Measurements from ENCODE around the gene JAG2. TPM values are rescaled to one million over a fixed set of nuclear protein-coding genes. Genes with fewer than 3 reads are reported as not detected.

The JAG2 gene
- total RNA-seq, 4 donors from 2014 or later: 47.4 to 75.4 (median 67.2) TPM

DNA sequence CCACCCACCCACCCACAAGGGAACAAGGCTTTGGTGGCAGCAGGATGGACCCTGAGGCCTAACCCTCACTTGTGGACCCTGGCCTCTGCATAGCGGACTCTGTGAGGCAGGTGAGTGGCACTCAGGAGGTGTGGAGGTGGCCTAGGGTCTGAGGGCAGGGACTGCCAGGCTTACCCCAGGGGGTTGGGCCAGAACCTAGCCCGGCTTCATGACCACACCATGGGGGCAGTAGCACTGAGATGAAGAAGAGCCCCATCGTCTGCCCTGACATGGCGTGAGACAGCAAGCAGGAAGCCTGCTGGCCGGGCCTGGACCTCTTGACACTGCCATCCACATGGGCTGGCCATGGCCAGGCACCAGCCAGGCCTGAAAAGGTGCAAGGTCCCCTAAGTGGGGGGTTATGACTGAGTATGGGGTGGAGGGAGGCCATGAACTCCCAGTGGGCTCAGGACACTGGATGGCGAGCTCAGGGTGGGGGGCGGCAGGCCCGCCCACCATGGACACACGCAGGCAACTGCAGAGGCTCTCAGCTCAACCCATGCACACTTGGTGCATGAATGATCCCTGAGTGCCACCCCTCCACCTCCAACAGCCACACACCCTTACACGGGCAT lies 29.3 kb downstream of the JAG2 start:
- WGBS: 40% methylated on average over 1 of the region's 10 CpGs
- TF ChIP-seq, protein P1, sequence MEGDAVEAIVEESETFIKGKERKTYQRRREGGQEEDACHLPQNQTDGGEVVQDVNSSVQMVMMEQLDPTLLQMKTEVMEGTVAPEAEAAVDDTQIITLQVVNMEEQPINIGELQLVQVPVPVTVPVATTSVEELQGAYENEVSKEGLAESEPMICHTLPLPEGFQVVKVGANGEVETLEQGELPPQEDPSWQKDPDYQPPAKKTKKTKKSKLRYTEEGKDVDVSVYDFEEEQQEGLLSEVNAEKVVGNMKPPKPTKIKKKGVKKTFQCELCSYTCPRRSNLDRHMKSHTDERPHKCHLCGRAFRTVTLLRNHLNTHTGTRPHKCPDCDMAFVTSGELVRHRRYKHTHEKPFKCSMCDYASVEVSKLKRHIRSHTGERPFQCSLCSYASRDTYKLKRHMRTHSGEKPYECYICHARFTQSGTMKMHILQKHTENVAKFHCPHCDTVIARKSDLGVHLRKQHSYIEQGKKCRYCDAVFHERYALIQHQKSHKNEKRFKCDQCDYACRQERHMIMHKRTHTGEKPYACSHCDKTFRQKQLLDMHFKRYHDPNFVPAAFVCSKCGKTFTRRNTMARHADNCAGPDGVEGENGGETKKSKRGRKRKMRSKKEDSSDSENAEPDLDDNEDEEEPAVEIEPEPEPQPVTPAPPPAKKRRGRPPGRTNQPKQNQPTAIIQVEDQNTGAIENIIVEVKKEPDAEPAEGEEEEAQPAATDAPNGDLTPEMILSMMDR (IDR thresholded peaks at IDR 0.05): no peak
- TF ChIP-seq POLR2AphosphoS5 (IDR thresholded peaks at IDR 0.05): no peak
- TF ChIP-seq POLR2A (IDR thresholded peaks at IDR 0.05): no peak
- TF ChIP-seq EP300 (IDR thresholded peaks at IDR 0.05): no peak
- no peaks in the 10 kb centered on the region for H3K27me3 ChIP-seq
- H3K9me3 ChIP-seq: no peaks in the 10 kb centered on the region
- H3K4me3 ChIP-seq: no peak overlapping the region
- no peaks in the 10 kb centered on the region for H3K4me1 ChIP-seq
- no peak overlapping the region for H3K27ac ChIP-seq
- peak; percentile 47 to 74 for DNase-seq (ENCODE audit: low spot score in 2 of 2)
- H3K36me3 ChIP-seq: peaks cover 18% of the 10 kb centered on the region

DNA sequence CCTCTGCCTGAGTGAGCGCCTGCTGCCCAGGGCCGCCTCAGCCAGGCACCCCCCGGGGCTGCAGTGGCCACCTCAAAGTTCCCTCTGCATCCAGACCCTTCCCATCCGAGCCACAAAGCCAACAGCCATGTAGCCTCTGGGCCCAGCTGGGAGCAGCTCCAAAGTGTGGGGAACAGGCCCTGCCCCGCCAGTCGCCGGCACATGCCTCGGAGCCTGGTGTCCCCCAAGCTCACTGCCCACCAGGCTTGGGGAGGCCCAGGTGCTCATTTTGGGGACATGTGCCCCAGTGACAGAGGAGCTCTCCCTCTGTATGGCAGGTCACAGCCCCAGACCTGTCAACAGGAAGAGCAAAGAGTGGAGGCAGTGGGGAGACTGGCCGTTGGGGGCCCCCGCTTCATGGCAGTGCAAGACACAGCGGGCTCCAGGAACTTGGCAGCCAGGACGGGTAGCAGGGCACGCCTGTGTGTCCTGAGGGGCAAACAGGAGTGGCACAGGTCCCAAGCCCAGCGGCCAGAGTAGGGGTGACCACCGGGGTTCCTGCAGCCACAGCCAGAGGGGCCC lies 29.9 kb downstream of the JAG2 start:
- Histone ChIP-seq H3K9me3 (no peaks in the 10 kb centered on the region), H3K4me1 (no peaks in the 10 kb centered on the region), H3K27me3 (no peaks in the 10 kb centered on the region), H3K36me3 (peaks cover 18% of the 10 kb centered on the region), H3K4me3 (no peak overlapping the region), H3K27ac (no peak overlapping the region)
- peak; percentile 52 to 65 for DNase-seq (ENCODE audit: low spot score in 2 of 2)
- TF ChIP-seq POLR2AphosphoS5 (IDR thresholded peaks at IDR 0.05): no peak
- 75% methylated on average over 8 of the region's 15 CpGs for WGBS

DNA sequence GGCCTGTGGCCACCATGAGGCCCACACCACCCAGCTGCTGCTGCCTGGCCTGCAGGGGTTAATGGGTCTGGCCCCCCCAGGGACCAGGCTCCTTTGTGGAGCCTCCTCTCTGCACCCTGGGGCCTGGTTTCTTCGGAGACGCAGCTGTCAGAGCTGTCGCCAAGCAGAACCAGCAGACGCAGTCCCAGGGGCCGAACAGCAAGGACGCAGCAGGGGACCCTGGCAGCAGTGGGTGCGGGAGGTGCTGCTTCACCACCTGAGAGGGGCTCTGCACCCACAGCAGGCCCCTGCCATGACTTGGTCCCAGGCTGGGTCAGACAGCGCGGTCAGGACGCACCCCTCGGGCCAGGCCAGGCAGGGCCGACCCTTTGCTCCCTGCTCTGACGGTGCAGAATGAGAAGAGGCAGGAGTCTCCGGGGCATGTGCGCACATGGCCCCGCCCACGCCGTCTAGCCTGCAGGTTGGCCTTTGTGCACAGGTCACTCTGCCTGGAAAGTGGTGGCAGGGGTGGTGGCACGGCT lies 30.5 kb downstream of the JAG2 start:
- 96% methylated on average over 5 of the region's 19 CpGs for WGBS
- Histone ChIP-seq H3K27ac (no peak overlapping the region), H3K9me3 (no peaks in the 10 kb centered on the region), H3K4me3 (no peak overlapping the region), H3K27me3 (no peaks in the 10 kb centered on the region), H3K4me1 (no peaks in the 10 kb centered on the region), H3K36me3 (peaks cover 13% of the 10 kb centered on the region)
- TF ChIP-seq, protein P1 (IDR thresholded peaks at IDR 0.05): no peak
- no peak for TF ChIP-seq EP300 (IDR thresholded peaks at IDR 0.05)
- DNase-seq (ENCODE audit: low spot score in 2 of 2): peak; percentile 51 to 73

DNA sequence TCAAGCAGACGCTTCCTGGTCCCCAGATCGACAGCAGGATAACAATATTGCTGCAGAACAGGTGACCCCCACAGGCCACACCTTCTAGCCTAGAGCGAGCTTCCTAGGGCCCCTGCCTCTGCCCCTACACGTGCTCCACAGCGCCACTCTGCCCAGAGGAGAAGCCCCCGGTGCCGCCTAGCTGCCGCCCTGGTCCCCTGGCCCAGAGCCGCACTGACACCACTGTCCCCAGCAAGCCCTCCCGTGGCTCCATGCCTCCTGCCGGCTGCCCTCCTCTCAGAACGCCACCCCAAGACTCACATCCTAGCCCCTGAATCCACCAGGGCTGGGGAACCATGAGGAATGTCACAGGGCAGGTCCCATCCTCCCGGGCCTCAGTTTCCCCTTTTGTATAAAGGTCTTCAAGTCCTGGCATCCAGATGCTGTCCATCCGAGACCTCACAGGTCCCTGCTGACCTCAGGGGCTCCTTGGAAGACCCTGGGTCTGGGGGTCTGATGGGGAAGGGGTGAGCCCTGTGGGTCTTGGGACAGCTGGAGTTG lies 31.0 kb downstream of the JAG2 start:
- H3K9me3 ChIP-seq: no peaks in the 10 kb centered on the region
- H3K4me1 ChIP-seq: no peaks in the 10 kb centered on the region
- DNase-seq (ENCODE audit: low spot score in 2 of 2): peak; percentile 50 to 70
- 83% methylated on average over 13 of the region's 14 CpGs for WGBS
- TF ChIP-seq, protein P1 (IDR thresholded peaks at IDR 0.05): no peak
- no peak for TF ChIP-seq POLR2A (IDR thresholded peaks at IDR 0.05)
- TF ChIP-seq POLR2AphosphoS5 (IDR thresholded peaks at IDR 0.05): no peak
- no peak overlapping the region for H3K27ac ChIP-seq
- H3K4me3 ChIP-seq: no peak overlapping the region
- no peaks in the 10 kb centered on the region for H3K27me3 ChIP-seq
- peaks cover 8% of the 10 kb centered on the region for H3K36me3 ChIP-seq

DNA sequence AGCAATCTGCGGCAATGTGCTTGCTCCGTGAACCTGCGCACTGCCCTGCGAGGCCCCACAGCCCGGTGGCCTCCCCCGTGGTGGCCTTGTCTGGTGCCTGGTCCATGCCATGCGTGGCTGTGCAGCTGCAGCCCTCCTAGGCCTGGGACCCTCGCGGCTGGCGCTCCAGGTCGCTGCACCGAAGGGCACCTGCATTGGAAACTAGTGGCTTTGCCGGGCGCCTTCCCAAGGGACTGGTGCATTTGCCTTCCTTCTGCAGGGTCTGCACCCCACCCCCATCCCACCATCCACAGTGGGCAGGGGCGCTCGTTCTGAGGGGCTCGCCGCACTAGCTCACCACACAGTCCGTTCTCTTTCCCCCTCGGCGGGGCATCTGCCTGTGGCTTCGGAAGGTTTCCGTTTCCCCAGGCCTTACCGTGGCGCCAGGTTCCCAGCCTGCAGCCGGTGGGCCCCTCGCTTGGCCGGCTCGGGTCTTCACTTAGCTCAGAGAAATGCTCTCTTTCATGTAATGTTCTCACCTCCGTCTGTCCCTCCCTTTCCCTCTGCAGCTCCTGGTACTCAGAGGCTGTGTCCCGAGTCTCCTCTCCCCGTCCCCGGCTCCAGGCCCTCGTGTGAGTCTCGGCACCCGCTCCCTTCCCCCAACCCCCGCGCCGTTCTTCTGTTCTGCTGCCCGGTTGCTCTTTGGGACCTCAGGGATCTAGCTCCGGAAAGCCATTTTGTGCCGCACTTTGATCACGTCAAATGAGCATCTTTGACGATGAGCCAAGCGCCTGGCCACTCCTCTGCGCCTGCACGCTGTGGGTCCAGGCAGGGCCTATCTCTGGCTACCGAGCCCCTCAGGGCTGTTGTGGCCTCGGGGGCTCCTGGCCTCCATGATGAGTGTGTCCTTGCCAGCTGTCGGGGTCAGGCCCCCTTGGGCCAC lies 31.9 kb downstream of the JAG2 start:
- no peaks in the 10 kb centered on the region for H3K36me3 ChIP-seq
- no peaks in the 10 kb centered on the region for H3K27me3 ChIP-seq
- no peaks in the 10 kb centered on the region for H3K4me1 ChIP-seq
- DNase-seq (ENCODE audit: low spot score in 2 of 2): peak; percentile 56 to 77
- no peak overlapping the region for H3K4me3 ChIP-seq
- WGBS: 80% methylated on average over 44 of the region's 50 CpGs
- TF ChIP-seq POLR2A (IDR thresholded peaks at IDR 0.05) (no peak), EP300 (IDR thresholded peaks at IDR 0.05) (no peak), POLR2AphosphoS5 (IDR thresholded peaks at IDR 0.05) (no peak)
- TF ChIP-seq, protein P1 (IDR thresholded peaks at IDR 0.05): no peak
- peaks cover 4% of the 10 kb centered on the region for H3K9me3 ChIP-seq
- no peak overlapping the region for H3K27ac ChIP-seq

Measured in suprapubic skin (tissue), 4 donors.